SK-N-SH (cell line): ENCODE measurements around the gene SLC37A1. TPM values are rescaled to one million over a fixed set of nuclear protein-coding genes. Genes with fewer than 3 reads are reported as not detected.

Experiments
- CTCF ChIA-PET: fragments of 300-600, 350-600 bp; formaldehyde crosslinking; extraction: SDS; loops from one replicate; lab custom pipeline; 2021; lab: Yijun Ruan, JAX
- POLR2A ChIA-PET: fragments of 350-600 bp; sonication (Branson Sonifier 250); formaldehyde crosslinking; extraction: SDS; loops from one replicate; lab custom pipeline; 2020; ENCODE audit warnings: antibody characterized with exemption, inconsistent platforms; lab: Yijun Ruan, JAX
- DNase-seq: peaks from one replicate; pipeline ENCODE4 v3.0.0; 2012
- H2AFZ ChIP-seq: fragments of 200-600 bp; sonication (generic); 2 replicates; pipeline ENCODE4 v1.8.1; 2016; ENCODE audit warnings: antibody characterized with exemption, mild to moderate bottlenecking, low read depth
- H3F3A ChIP-seq: fragments of 200-600 bp; sonication (generic); replicated peaks from 2 replicates; pipeline ENCODE3; 2016; ENCODE audit warnings: antibody characterized with exemption, mild to moderate bottlenecking; ENCODE audit not compliant: insufficient read depth
- H3K27ac ChIP-seq, 2 experiments: fragments of 200-500 bp in 1 of 2; fragments of 200-600 bp in 1 of 2; sonication (Bioruptor generic) in 1 of 2; sonication (generic), shearing (Covaris generic) in 1 of 2; 2 replicates each; pipeline versions ENCODE4 v1.5.1 to v1.6.1; 2014 to 2016; ENCODE audit warnings: low read depth in 2 of 2, inconsistent platforms in 1 of 2, low read length in 1 of 2, mild to moderate bottlenecking in 1 of 2, mixed read lengths in 1 of 2
- H3K27me3 ChIP-seq: fragments of 200-600 bp; sonication (generic), shearing (Covaris generic); 2 replicates; pipeline ENCODE4 v1.6.1; 2016; ENCODE audit warnings: mixed run types; ENCODE audit not compliant: insufficient read depth
- H3K36me3 ChIP-seq, 2 experiments: fragments of 200-500 bp in 1 of 2; fragments of 200-600 bp in 1 of 2; sonication (Bioruptor generic) in 1 of 2; sonication (generic) in 1 of 2; replicated peaks in 1 of 2; 2 replicates each; pipeline versions ENCODE3 to v1.5.1; 2014 to 2016; ENCODE audit warnings: low read length in 1 of 2, mild to moderate bottlenecking in 1 of 2; ENCODE audit not compliant: insufficient read depth in 2 of 2, control insufficient read depth in 1 of 2
- H3K4me1 ChIP-seq, 2 experiments: fragments of 200-500 bp in 1 of 2; fragments of 200-600 bp in 1 of 2; sonication (Bioruptor generic) in 1 of 2; sonication (generic), shearing (Covaris generic) in 1 of 2; 2 replicates each; pipeline versions ENCODE4 v1.5.1 to v1.6.1; 2014 to 2016; ENCODE audit warnings: low read depth in 1 of 2, low read length in 1 of 2, mixed run types in 1 of 2; ENCODE audit not compliant: insufficient read depth in 2 of 2, control insufficient read depth in 1 of 2
- H3K4me2 ChIP-seq: fragments of 200-600 bp; sonication (generic), shearing (Covaris generic); 2 replicates; pipeline ENCODE4 v1.6.1; 2017; ENCODE audit warnings: mixed run types
- H3K4me3 ChIP-seq, 2 experiments: fragments of 200-500 bp in 1 of 2; fragments of 200-600 bp in 1 of 2; sonication (Bioruptor generic) in 1 of 2; sonication (generic), shearing (Covaris generic) in 1 of 2; 2 replicates each; pipeline versions ENCODE4 v1.5.1 to v1.8.1; 2014 to 2016; ENCODE audit warnings: low read depth in 2 of 2, inconsistent platforms in 1 of 2, low read length in 1 of 2, mild to moderate bottlenecking in 1 of 2, mixed read lengths in 1 of 2, moderate library complexity in 1 of 2
- H3K79me2 ChIP-seq: fragments of 200-600 bp; sonication (generic); 2 replicates; pipeline ENCODE4 v1.8.1; 2017; ENCODE audit warnings: mild to moderate bottlenecking; ENCODE audit not compliant: insufficient read depth
- H3K9ac ChIP-seq: fragments of 200-600 bp; sonication (generic); 2 replicates; pipeline ENCODE4 v1.6.1; 2017; ENCODE audit warnings: mixed run types
- H3K9me2 ChIP-seq: fragments of 200-600 bp; sonication (generic); 2 replicates; pipeline ENCODE4 v1.6.1; 2017; ENCODE audit warnings: mixed run types
- H3K9me3 ChIP-seq: fragments of 200-600 bp; sonication (generic); 2 replicates; pipeline ENCODE4 v1.6.1; 2017; ENCODE audit warnings: mixed run types, mild to moderate bottlenecking, moderate library complexity
- H4K20me1 ChIP-seq: fragments of 200-600 bp; sonication (generic); 2 replicates; pipeline ENCODE4 v1.6.1; 2017; ENCODE audit warnings: mild to moderate bottlenecking, mixed run types; ENCODE audit not compliant: insufficient read depth
- CHD2 ChIP-seq: fragments of 150-350 bp; IDR thresholded peaks from 2 replicates; pipeline ENCODE4 v1.6.1; 2018; ENCODE audit warnings: low read length; ENCODE audit not compliant: partially characterized antibody
- EP300 ChIP-seq, 2 experiments: IDR thresholded peaks; 2 replicates each; pipeline versions ENCODE4 v1.4.0 to v1.6.1; 2012; ENCODE audit warnings: borderline replicate concordance in 1 of 2, low read depth in 1 of 2, low read length in 1 of 2
- FOSL2 ChIP-seq: IDR thresholded peaks from 2 replicates; pipeline ENCODE4 v1.4.0; 2012; ENCODE audit warnings: low read depth, mild to moderate bottlenecking, moderate library complexity, borderline replicate concordance
- FOXJ3 ChIP-seq: sonication (generic); formaldehyde crosslinking; IDR thresholded peaks from 2 replicates; pipeline ENCODE4 v1.5.1; 2020; ENCODE audit warnings: mild to moderate bottlenecking, missing genetic modification reagents
- FOXM1 ChIP-seq: IDR thresholded peaks from 2 replicates; pipeline ENCODE4 v1.4.0; 2012; ENCODE audit warnings: low read depth, mild to moderate bottlenecking
- GABPA ChIP-seq: IDR thresholded peaks from 2 replicates; pipeline ENCODE4 v1.4.0; 2012; ENCODE audit warnings: low read depth, mild to moderate bottlenecking
- GATA2 ChIP-seq: sonication (generic); formaldehyde crosslinking; IDR thresholded peaks from 2 replicates; pipeline ENCODE4 v1.5.0; 2020; ENCODE audit warnings: mild to moderate bottlenecking, missing genetic modification reagents
- MEF2A ChIP-seq: IDR thresholded peaks from 2 replicates; pipeline ENCODE4 v1.4.0; 2012; ENCODE audit warnings: low read depth, borderline replicate concordance
- NRF1 ChIP-seq: IDR thresholded peaks from 2 replicates; pipeline ENCODE4 v1.6.1; 2012; ENCODE audit warnings: low read depth, mild to moderate bottlenecking, low read length
- PBX3 ChIP-seq: IDR thresholded peaks from 2 replicates; pipeline ENCODE4; 2012
- POLR2AphosphoS5 ChIP-seq: IDR thresholded peaks from 2 replicates; pipeline ENCODE4 v1.6.1; 2012; ENCODE audit warnings: low read depth, low read length
- REST ChIP-seq: IDR thresholded peaks from 2 replicates; pipeline ENCODE4 v1.6.1; 2012; ENCODE audit warnings: mild to moderate bottlenecking, low read depth, low read length, moderate library complexity
- RXRA ChIP-seq: IDR thresholded peaks from 2 replicates; pipeline ENCODE4 v1.4.0; 2012; ENCODE audit warnings: low read depth, mild to moderate bottlenecking, borderline replicate concordance
- SIN3A ChIP-seq: IDR thresholded peaks from 2 replicates; pipeline ENCODE4 v1.6.1; 2012; ENCODE audit warnings: low read depth, mild to moderate bottlenecking, low read length, moderate library complexity, borderline replicate concordance
- SMC3 ChIP-seq: IDR thresholded peaks from 2 replicates; pipeline ENCODE4 v1.6.1; 2012; ENCODE audit warnings: low read depth, low read length, improper control_type of control experiment
- USF2 ChIP-seq: fragments of 150-350 bp; IDR thresholded peaks from 2 replicates; pipeline ENCODE4 v1.6.1; 2017; ENCODE audit warnings: antibody characterized with exemption, low read length, low read depth, borderline replicate concordance
- WGBS: methylation state at CpG from one replicate; pipeline ENCODE4 v1.1.6; 2017; ENCODE audit warnings: low lambda C conversion rate; 5-methylcytosine and 5-hydroxymethylcytosine counted together
- polyA plus RNA-seq, 3 experiments: library from polyadenylated mRNA; depleted of rRNA; stranded (reverse); fragments of >200 nt; gene quantifications; 2 replicates each; pipeline ENCODE4 v1.2.3, GENCODE V29; 2012
- TF ChIP-seq, protein P1 (sequence below): IDR thresholded peaks from 2 replicates; pipeline ENCODE4 v1.4.0; 2012; ENCODE audit warnings: low read depth, borderline replicate concordance
- TF ChIP-seq, protein P2 (sequence below): IDR thresholded peaks from 2 replicates; pipeline ENCODE4 v1.4.0; 2012; ENCODE audit warnings: low read depth

The SLC37A1 gene
- polyA plus RNA-seq, 1 of the 3 experiments (the other 2 are of a cell fraction): 2.8 TPM

- peaks cover 0 to 6% of the 10 kb centered on the region in 2 experiments; a peak in 1 of 4 replicates for H3K4me1 ChIP-seq
- no peaks in the 10 kb centered on the region for H3K27me3 ChIP-seq
- no peak for DNase-seq
- H3K4me3 ChIP-seq: no peak overlapping the region
- H2AFZ ChIP-seq: no peak overlapping the region
- H3K36me3 ChIP-seq: no peaks in the 10 kb centered on the region
- H3K9ac ChIP-seq: no peak overlapping the region
- 84% methylated on average over 6 of the region's 12 CpGs for WGBS
- peaks cover 7% of the 10 kb centered on the region for H3K9me3 ChIP-seq
- no peak for TF ChIP-seq CHD2
- no peak for TF ChIP-seq FOXM1
- no peak for TF ChIP-seq EP300 (IDR thresholded peaks at IDR 0.05; ENCODE audit: borderline replicate concordance in 1 of 2, low read depth in 1 of 2, low read length in 1 of 2)
- TF ChIP-seq RXRA: no peak
- TF ChIP-seq POLR2AphosphoS5: no peak
- no peak for TF ChIP-seq NRF1
- no peak for TF ChIP-seq REST
- no peak for TF ChIP-seq GATA2 (CRISPR knock-in tag)
- no peak for TF ChIP-seq PBX3
- no peak for TF ChIP-seq GABPA
- no peak for TF ChIP-seq MEF2A
- no peak for TF ChIP-seq FOXJ3
- TF ChIP-seq SMC3: no peak
- TF ChIP-seq, protein P1, sequence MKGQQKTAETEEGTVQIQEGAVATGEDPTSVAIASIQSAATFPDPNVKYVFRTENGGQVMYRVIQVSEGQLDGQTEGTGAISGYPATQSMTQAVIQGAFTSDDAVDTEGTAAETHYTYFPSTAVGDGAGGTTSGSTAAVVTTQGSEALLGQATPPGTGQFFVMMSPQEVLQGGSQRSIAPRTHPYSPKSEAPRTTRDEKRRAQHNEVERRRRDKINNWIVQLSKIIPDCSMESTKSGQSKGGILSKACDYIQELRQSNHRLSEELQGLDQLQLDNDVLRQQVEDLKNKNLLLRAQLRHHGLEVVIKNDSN: no peak
- no peak for TF ChIP-seq FOSL2
- no peak for TF ChIP-seq SIN3A
- TF ChIP-seq USF2: no peak
- TF ChIP-seq, protein P2, sequence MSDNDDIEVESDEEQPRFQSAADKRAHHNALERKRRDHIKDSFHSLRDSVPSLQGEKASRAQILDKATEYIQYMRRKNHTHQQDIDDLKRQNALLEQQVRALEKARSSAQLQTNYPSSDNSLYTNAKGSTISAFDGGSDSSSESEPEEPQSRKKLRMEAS: no peak
- H3K4me2 ChIP-seq: no peak overlapping the region
- H4K20me1 ChIP-seq: no peaks in the 10 kb centered on the region
- H3K27ac ChIP-seq: no peak overlapping the region
- no peaks in the 10 kb centered on the region for H3F3A ChIP-seq
- ChIA-PET POLR2A (no interaction called here), CTCF (no interaction called here)
- H3K79me2 ChIP-seq: no peaks in the 10 kb centered on the region
- H3K9me2 ChIP-seq: no peaks in the 10 kb centered on the region
These were observed 59.3 kb downstream of the SLC37A1 start for GRCh38 chr21:42572906-42573495.
